UCSD-AML1 (cell line): ENCODE measurements around the gene RPTOR.
"Not testable (repeated sequence)": the region's sequence is repeated elsewhere in the genome, so short reads cannot be mapped to it uniquely, and the experiment has no call there.

ENCODE experiments used
- DNase-seq: peaks from one replicate; lab custom pipeline; 2025; ENCODE audit not compliant: unreplicated experiment; lab: John Stamatoyannopoulos, UW

The RPTOR gene

GRCh38 chr17:80612997-80613731 is 68.5 kb downstream of the RPTOR start:
- no peak for DNase-seq

DNA sequence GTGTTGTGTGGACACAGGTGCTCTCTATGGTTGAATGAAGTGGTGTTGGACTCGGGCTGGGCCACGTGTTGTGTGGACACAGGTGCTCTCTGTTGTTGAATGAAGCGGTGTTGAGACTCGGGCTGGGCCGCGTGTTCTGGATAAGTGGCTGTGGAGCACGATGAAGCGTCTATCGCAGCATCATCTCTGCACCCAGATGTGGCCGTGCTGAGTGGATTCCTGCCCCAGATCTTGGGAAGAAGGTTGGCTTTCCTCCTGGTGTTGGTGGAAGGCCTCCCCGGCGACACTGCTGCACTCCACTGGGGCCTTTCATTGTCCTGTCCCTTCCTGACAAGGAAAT is 69.1 kb downstream of the RPTOR start:
- no peak for DNase-seq

- no peak for DNase-seq
Measured at GRCh38 chr17:80614332-80615047, 69.9 kb downstream of the RPTOR start.

DNA sequence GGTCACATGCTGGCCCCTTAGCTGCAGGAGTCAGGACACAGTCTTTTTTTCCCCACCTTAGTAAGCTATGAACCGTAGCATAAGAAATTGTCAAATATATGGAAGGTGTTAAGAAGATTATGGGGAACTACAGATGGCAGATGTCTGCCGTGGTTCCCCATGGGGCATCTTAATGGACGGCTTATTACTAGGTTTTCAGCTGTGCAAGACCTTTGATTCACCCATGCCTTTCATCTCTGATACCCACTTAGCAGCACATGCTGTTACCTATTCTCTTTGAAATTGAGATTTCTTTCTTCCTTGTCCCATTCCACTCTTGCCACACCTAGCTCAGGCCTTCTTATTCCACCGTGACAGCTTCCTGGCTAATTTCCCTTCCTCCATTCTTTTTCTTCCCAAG is 70.7 kb downstream of the RPTOR start:
- no peak for DNase-seq

- DNase-seq, result no peak
Measured at GRCh38 chr17:80616705-80617104, 72.1 kb downstream of the RPTOR start.

- no peak for DNase-seq
Measured at GRCh38 chr17:80618304-80618703, 73.7 kb downstream of the RPTOR start.

GRCh38 chr17:80619535-80620235 is 75.0 kb downstream of the RPTOR start:
- no peak for DNase-seq

- no peak for DNase-seq
Measured at GRCh38 chr17:80621335-80621996, 76.8 kb downstream of the RPTOR start.

DNA sequence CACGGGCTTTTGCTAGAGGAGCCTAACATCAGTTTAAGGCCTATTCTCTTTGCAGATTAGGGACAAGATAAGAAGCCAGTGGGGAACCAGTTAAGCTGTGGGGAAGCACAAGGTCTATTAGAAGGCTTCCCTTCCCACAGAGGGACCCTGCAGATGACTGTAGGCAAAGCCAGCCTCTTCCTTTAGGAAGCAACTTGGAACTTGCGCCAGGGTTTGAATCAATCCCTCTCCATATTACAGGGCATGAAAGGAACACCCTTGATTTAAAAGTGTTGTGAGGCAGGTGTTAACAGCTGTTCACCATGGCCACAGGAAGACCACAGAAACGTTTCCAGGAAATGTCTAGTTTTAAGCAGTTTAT is 77.3 kb downstream of the RPTOR start:
- DNase-seq, result no peak

- DNase-seq, result no peak
Measured at GRCh38 chr17:80624864-80625263, 80.2 kb downstream of the RPTOR start.

DNA sequence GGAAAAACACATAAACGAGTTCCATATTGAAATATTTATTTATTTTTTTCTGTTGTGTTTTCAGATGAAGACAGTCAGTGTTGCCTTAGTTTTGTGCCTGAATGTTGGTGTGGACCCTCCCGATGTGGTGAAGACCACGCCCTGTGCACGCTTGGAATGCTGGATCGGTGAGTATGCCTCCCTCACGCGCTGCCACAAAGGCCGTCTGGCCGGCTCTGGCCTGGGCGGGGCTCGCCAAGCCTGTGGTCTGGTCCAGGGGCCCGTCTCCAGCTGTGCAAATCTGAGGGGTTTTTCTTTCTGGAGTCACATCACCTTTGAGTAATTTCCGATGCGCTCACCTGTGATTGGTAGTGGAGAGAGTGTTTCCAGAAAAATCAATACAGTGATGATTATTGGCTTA is 81.0 kb downstream of the RPTOR start:
- no peak for DNase-seq

DNA sequence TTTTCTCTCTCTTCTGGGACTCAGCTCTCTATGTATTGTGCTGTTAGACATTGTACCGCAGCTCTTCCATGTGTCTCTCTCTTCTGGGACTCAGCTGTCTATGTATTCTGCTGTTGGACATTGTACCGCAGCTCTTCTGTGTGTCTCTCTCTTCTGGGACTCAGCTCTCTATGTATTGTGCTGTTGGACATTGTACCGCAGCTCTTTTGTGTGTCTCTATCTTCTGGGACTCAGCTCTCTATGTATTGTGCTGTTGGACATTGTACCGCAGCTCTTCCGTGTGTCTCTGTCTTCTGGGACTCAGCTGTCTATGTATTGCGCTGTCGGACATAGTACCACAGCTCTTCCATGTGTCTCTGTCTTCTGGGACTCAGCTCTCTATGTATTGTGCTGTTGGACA is 84.2 kb downstream of the RPTOR start:
- not testable (repeated sequence) for DNase-seq

- no peak for DNase-seq
Measured at GRCh38 chr17:80629298-80630028, 84.8 kb downstream of the RPTOR start.

- DNase-seq, result no peak
Measured at GRCh38 chr17:80630560-80631120, 86.0 kb downstream of the RPTOR start.

GRCh38 chr17:80631142-80632045 is 86.8 kb downstream of the RPTOR start:
- DNase-seq, result no peak

- no peak for DNase-seq
Measured at GRCh38 chr17:80632046-80632581, 87.5 kb downstream of the RPTOR start.

DNA sequence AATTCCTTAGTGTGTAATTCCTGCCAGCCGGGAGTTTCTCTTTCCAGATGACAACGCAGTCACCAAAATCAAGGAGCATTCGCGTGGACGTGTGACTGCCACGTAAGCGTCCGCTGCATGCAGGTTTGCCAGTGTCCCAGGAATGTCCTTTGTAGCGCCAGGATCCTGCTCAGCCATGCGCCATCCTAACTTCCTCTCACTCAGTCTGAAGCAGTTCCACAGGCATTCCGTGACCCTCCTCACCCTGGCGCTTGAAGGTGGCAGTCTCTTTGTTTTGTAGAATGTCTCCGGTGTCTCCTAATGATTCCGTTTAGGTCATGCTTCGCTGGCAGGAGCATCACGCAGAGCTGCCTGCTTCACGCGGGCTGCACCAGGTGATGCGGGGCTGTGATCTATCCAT is 88.6 kb downstream of the RPTOR start:
- no peak for DNase-seq

DNA sequence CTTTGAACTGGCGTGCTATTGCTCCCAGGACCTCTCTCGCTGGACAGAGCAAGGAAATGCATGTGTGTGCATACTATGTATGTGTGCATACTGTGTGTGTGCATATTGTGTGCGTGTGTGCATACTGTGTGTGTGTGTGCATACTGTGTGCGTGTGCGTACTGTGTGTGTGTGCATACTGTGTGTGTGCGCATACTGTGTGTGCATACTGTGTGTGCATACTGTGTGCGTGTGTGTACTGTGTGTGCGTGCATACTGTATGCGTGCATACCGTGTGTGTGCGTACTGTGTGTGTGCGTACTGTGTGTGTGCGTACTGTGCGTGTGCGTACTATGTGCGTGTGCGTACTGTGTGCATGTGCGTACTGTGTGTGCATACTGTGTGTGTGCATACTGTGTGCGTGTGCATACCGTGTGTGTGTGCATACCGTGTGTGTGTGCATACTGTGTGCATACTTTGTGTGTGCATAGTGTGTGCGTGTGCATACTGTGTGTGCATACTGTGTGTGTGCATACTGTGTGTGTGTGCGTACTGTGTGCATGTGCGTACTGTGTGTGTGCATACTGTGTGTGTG is 89.4 kb downstream of the RPTOR start:
- no peak for DNase-seq

DNA sequence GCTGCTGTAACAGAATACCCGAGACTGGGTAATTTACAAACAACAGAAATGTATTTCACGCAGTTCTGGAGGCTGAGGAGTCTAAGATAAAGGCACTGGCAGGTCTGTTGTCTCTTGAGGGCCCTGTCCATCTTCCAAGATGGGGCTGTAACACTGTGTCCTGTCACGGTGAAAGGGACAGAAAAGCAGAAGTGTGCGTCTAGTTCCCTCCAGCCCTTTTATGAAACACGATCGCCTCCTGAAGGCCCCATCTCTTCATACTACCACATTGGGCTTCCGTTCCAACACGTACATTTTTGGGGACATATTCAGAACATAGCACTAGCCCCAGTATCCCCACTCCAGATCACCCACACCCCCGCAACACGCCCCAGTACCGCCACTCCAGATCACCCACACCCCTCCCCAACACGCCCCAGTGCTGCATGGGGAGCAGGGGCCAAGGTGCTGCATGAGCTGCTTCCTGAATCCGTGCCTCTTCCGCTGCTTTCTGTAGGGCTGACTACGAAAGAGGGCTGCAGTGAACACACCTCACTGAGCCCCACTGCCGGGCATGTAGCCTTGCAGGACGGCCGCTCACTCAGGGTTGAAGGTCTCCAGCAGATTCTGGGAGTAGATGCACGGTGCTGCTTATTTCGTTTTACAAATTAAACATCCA is 91.9 kb downstream of the RPTOR start:
- DNase-seq, result no peak
